ENCODE results near the gene NEURL1. TPM values are rescaled to one million over a fixed set of nuclear protein-coding genes. Genes with fewer than 3 reads are reported as not detected.

The NEURL1 gene
- total and polyA plus RNA-seq, 2 experiments from 2014 or later, result 1.1 to 1.5 TPM

- H2AFZ ChIP-seq, result no peak overlapping the region
- in situ Hi-C loops (cut with MboI), result no loop called here
- no peaks in the 10 kb centered on the region for H3K79me2 ChIP-seq (ENCODE audit: insufficient read depth)
- no peak overlapping the region for H3K27ac ChIP-seq
- DNase-seq, result no peak
- no peak overlapping the region for H3K4me2 ChIP-seq (ENCODE audit: unreplicated experiment)
- no peaks in the 10 kb centered on the region for H3K9me2 ChIP-seq (ENCODE audit: insufficient read depth)
- 67 to 72% methylated on average over 7 of the region's 7 CpGs for WGBS, 2 experiments (ENCODE audit: low coverage in 1 of 2, low lambda C conversion rate in 2 of 2, missing lambda C conversion rate in 2 of 2)
- peaks cover 8% of the 10 kb centered on the region; the same call in 1 of the 2 replicates for H3K27me3 ChIP-seq (replicated peaks; ENCODE audit: insufficient read depth)
- TF ChIP-seq EZH2phosphoT487 (IDR thresholded peaks at IDR 0.05; ENCODE audit: insufficient read depth, low read depth) (no peak), EZH2 (IDR thresholded peaks at IDR 0.05; ENCODE audit: insufficient read depth, poor library complexity, severe bottlenecking) (no peak)
- H3K9me3 ChIP-seq (ENCODE audit: low read depth), result no peaks in the 10 kb centered on the region
- no peaks in the 10 kb centered on the region for H3K4me1 ChIP-seq (ENCODE audit: insufficient read depth)
- H3K9ac ChIP-seq, result no peak overlapping the region
- no peaks in the 10 kb centered on the region for H3K36me3 ChIP-seq (ENCODE audit: low read depth)
- no peak overlapping the region for H3K4me3 ChIP-seq
- no peaks in the 10 kb centered on the region for H3F3A ChIP-seq (ENCODE audit: insufficient read depth)
- no peaks in the 10 kb centered on the region for H4K20me1 ChIP-seq (ENCODE audit: insufficient read depth)
These were observed 86.9 kb downstream of the NEURL1 start for GRCh38 chr10:103580430-103580829.

GRCh38 chr10:103581499-103581898 is 88.0 kb downstream of the NEURL1 start:
- H3K79me2 ChIP-seq (ENCODE audit: insufficient read depth), result no peaks in the 10 kb centered on the region
- H3K27me3 ChIP-seq (replicated peaks; ENCODE audit: insufficient read depth), result peaks cover 8% of the 10 kb centered on the region; the same call in 1 of the 2 replicates
- H3K4me3 ChIP-seq, result no peak overlapping the region
- in situ Hi-C loops (cut with MboI), result no loop called here
- no peaks in the 10 kb centered on the region for H3F3A ChIP-seq (ENCODE audit: insufficient read depth)
- H3K36me3 ChIP-seq (ENCODE audit: low read depth), result no peaks in the 10 kb centered on the region
- no peaks in the 10 kb centered on the region for H3K9me3 ChIP-seq (ENCODE audit: low read depth)
- H2AFZ ChIP-seq, result no peak overlapping the region
- no peaks in the 10 kb centered on the region for H4K20me1 ChIP-seq (ENCODE audit: insufficient read depth)
- no peak overlapping the region for H3K27ac ChIP-seq
- H3K4me2 ChIP-seq (ENCODE audit: unreplicated experiment), result no peak overlapping the region
- H3K4me1 ChIP-seq (ENCODE audit: insufficient read depth), result no peaks in the 10 kb centered on the region
- no peak for TF ChIP-seq EZH2 (IDR thresholded peaks at IDR 0.05; ENCODE audit: insufficient read depth, poor library complexity, severe bottlenecking)
- no peak for TF ChIP-seq EZH2phosphoT487 (IDR thresholded peaks at IDR 0.05; ENCODE audit: insufficient read depth, low read depth)
- no peak overlapping the region for H3K9ac ChIP-seq
- H3K9me2 ChIP-seq (ENCODE audit: insufficient read depth), result no peaks in the 10 kb centered on the region
- no peak for DNase-seq

DNA sequence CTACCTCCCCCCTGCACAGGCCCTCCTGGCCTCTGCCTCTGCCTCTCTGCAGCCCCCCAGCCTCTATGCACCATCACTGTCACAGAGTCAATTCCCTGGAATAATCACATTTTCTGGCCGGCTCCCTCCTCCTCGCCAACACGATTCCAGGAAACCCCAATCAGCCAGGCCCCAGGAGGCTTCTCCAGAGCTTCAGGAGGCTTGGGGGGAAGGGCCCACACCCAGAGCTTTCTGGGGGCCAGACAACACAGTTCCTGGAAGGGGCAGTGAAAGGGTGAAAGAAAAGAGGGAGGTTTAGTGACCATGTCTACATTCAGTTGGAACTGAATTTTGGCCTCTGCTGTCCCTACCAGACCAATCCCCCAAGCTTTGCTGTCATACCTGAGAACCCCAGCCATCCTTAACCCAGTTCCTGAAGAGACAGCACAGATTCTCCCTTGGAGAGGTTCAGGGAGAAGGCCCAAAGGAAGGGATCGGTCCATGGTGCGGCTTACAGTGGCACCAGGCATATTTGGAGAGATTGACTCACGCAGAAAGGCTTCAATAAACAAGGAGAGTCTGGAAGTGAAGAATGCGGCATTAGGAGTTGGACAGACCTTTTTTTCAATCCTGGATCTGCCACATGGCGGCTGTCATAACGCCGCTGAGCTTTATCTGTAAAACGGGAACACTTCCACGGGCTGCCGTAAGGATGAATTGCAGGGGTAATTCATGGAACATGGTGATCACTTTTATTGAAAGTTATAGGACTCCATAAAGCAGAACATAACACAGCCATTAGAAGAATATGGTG is 89.0 kb downstream of the NEURL1 start:
- no peak overlapping the region for H3K9ac ChIP-seq
- H3K27ac ChIP-seq, result no peak overlapping the region
- H3K4me2 ChIP-seq (ENCODE audit: unreplicated experiment), result no peak overlapping the region
- H3F3A ChIP-seq (ENCODE audit: insufficient read depth), result no peaks in the 10 kb centered on the region
- WGBS, 2 experiments (ENCODE audit: low coverage in 1 of 2, low lambda C conversion rate in 2 of 2, missing lambda C conversion rate in 2 of 2), result 90 to 92% methylated on average over 13 of the region's 13 CpGs
- no peaks in the 10 kb centered on the region for H3K9me3 ChIP-seq (ENCODE audit: low read depth)
- H3K4me3 ChIP-seq, result no peak overlapping the region
- no peaks in the 10 kb centered on the region for H3K79me2 ChIP-seq (ENCODE audit: insufficient read depth)
- in situ Hi-C loops (cut with MboI), result no loop called here
- no peaks in the 10 kb centered on the region for H4K20me1 ChIP-seq (ENCODE audit: insufficient read depth)
- no peaks in the 10 kb centered on the region for H3K4me1 ChIP-seq (ENCODE audit: insufficient read depth)
- H3K9me2 ChIP-seq (ENCODE audit: insufficient read depth), result no peaks in the 10 kb centered on the region
- no peaks in the 10 kb centered on the region for H3K36me3 ChIP-seq (ENCODE audit: low read depth)
- H3K27me3 ChIP-seq (replicated peaks; ENCODE audit: insufficient read depth), result 0 out of 2 replicates have a peak, but pooled peaks cover 8% of the 10 kb centered on the region
- no peak for DNase-seq
- TF ChIP-seq EZH2phosphoT487 (IDR thresholded peaks at IDR 0.05; ENCODE audit: insufficient read depth, low read depth) (no peak), EZH2 (IDR thresholded peaks at IDR 0.05; ENCODE audit: insufficient read depth, poor library complexity, severe bottlenecking) (no peak)
- no peak overlapping the region for H2AFZ ChIP-seq

DNA sequence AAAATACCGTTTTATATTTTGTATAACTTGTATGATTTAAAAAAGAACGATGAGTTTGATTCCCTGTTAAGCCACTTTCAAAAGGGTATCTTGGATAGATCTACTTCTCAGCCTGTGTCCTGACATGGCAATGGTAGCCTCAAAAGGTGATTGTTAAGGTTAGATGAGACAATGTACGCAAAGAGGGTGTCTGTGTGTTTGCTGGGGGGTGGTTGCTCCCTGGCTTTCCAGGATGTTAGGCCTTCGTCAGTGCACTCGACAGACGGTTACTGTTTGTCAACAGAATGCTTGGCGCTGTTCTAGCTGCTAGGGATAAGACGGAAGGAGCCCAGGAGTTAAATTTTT is 90.3 kb downstream of the NEURL1 start:
- Histone ChIP-seq H3K27me3 (replicated peaks; ENCODE audit: insufficient read depth) (0 out of 2 replicates have a peak, but pooled peaks cover 8% of the 10 kb centered on the region), H3K4me1 (ENCODE audit: insufficient read depth) (no peaks in the 10 kb centered on the region), H3K9ac (peak overlapping the region; percentile 61), H2AFZ (peak overlapping the region; percentile 75), H3K4me2 (ENCODE audit: unreplicated experiment) (peak overlapping the region; percentile 71), H3K9me3 (ENCODE audit: low read depth) (no peaks in the 10 kb centered on the region), H3K27ac (no peak overlapping the region), H3F3A (ENCODE audit: insufficient read depth) (no peaks in the 10 kb centered on the region), H3K36me3 (ENCODE audit: low read depth) (no peaks in the 10 kb centered on the region), H3K9me2 (ENCODE audit: insufficient read depth) (no peaks in the 10 kb centered on the region), H4K20me1 (ENCODE audit: insufficient read depth) (no peaks in the 10 kb centered on the region), H3K79me2 (ENCODE audit: insufficient read depth) (no peaks in the 10 kb centered on the region), H3K4me3 (peak overlapping the region; percentile 69)
- TF ChIP-seq EZH2 (IDR thresholded peaks at IDR 0.05; ENCODE audit: insufficient read depth, poor library complexity, severe bottlenecking) (no peak), EZH2phosphoT487 (IDR thresholded peaks at IDR 0.05; ENCODE audit: insufficient read depth, low read depth) (no peak)
- DNase-seq, result no peak
- in situ Hi-C loops (cut with MboI), result no loop called here
- WGBS, 2 experiments (ENCODE audit: low coverage in 1 of 2, low lambda C conversion rate in 2 of 2, missing lambda C conversion rate in 2 of 2), result 40 to 43% methylated on average over 8 of the region's 8 CpGs

Measured in GM23248 (cell line).